Measurements from ENCODE around the gene C1QTNF1. TPM values are rescaled to one million over a fixed set of nuclear protein-coding genes. Genes with fewer than 3 reads are reported as not detected.

Gene C1QTNF1
- total and polyA plus RNA-seq, 9 of the 15 experiments (the other 6 are each of a cell fraction or from before 2014, with no cell fraction given): 0.09 TPM; not detected in 8

GRCh38 chr17:79019632-79020584, 4.1 kb upstream of the C1QTNF1 start (continued):
- TF ChIP-seq RAD21 (CRISPR knock-in tag; conservative IDR thresholded peaks at IDR 0.05 in 1 of 2, IDR thresholded peaks at IDR 0.05 in 1 of 2) (peak; percentile 59 to 75), KDM5B (IDR thresholded peaks at IDR 0.05; ENCODE audit: insufficient replicate concordance, low read depth, low read length) (no peak), NFRKB (IDR thresholded peaks at IDR 0.05; ENCODE audit: low read depth) (no peak), ZFP30 (CRISPR knock-in tag; IDR thresholded peaks at IDR 0.05; ENCODE audit: borderline replicate concordance) (no peak)
- TF ChIP-seq, protein P1, sequence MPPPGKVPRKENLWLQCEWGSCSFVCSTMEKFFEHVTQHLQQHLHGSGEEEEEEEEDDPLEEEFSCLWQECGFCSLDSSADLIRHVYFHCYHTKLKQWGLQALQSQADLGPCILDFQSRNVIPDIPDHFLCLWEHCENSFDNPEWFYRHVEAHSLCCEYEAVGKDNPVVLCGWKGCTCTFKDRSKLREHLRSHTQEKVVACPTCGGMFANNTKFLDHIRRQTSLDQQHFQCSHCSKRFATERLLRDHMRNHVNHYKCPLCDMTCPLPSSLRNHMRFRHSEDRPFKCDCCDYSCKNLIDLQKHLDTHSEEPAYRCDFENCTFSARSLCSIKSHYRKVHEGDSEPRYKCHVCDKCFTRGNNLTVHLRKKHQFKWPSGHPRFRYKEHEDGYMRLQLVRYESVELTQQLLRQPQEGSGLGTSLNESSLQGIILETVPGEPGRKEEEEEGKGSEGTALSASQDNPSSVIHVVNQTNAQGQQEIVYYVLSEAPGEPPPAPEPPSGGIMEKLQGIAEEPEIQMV (tag; conservative IDR thresholded peaks at IDR 0.05; ENCODE audit: low read depth): no peak
- TF ChIP-seq, protein P2, sequence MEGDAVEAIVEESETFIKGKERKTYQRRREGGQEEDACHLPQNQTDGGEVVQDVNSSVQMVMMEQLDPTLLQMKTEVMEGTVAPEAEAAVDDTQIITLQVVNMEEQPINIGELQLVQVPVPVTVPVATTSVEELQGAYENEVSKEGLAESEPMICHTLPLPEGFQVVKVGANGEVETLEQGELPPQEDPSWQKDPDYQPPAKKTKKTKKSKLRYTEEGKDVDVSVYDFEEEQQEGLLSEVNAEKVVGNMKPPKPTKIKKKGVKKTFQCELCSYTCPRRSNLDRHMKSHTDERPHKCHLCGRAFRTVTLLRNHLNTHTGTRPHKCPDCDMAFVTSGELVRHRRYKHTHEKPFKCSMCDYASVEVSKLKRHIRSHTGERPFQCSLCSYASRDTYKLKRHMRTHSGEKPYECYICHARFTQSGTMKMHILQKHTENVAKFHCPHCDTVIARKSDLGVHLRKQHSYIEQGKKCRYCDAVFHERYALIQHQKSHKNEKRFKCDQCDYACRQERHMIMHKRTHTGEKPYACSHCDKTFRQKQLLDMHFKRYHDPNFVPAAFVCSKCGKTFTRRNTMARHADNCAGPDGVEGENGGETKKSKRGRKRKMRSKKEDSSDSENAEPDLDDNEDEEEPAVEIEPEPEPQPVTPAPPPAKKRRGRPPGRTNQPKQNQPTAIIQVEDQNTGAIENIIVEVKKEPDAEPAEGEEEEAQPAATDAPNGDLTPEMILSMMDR (IDR thresholded peaks at IDR 0.05 in 2 of 3, conservative IDR thresholded peaks at IDR 0.05 in 1 of 3; ENCODE audit: insufficient read depth in 2 of 3, low read depth in 1 of 3, low read length in 3 of 3): peak; percentile 57 to 84 (median 73); a peak in 5 of 6 replicates
- TF ChIP-seq, protein P3, sequence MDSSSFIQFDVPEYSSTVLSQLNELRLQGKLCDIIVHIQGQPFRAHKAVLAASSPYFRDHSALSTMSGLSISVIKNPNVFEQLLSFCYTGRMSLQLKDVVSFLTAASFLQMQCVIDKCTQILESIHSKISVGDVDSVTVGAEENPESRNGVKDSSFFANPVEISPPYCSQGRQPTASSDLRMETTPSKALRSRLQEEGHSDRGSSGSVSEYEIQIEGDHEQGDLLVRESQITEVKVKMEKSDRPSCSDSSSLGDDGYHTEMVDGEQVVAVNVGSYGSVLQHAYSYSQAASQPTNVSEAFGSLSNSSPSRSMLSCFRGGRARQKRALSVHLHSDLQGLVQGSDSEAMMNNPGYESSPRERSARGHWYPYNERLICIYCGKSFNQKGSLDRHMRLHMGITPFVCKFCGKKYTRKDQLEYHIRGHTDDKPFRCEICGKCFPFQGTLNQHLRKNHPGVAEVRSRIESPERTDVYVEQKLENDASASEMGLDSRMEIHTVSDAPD (CRISPR knock-in tag; IDR thresholded peaks at IDR 0.05): no peak

Data from K562 (cell line).